Ishikawa (cell line): ENCODE measurements around the gene SERPINA10.

ENCODE experiments used
- EGR1 ChIP-seq: IDR thresholded peaks from 2 replicates; pipeline ENCODE4 v1.6.1; 2012
- USF1 ChIP-seq: IDR thresholded peaks from 2 replicates; pipeline ENCODE4 v1.6.1; 2012
- YY1 ChIP-seq: IDR thresholded peaks from 2 replicates; pipeline ENCODE4 v1.6.1; 2012; ENCODE audit warnings: low read depth
- TF ChIP-seq, protein P1 (sequence below): IDR thresholded peaks from 2 replicates; pipeline ENCODE4 v1.6.1; 2012

DNA sequence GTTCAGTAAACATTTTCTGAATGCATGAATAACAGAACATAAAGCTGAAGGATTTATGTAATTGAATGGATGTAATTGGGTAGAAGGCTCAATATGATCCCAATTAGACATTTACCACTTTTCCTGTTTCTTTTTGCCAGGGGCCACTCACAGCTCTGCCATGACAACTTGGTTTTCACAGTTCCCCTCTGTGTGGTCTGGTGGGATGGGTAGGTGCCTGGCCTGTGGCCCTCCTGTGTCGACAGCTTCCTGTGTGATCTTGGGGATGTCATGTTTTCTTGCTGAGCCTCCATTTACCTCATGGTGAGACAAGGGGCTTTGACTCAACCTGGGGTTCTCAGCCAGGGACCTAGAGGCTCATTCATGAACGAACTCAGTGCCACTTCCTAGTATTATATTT is 12.6 kb upstream of the SERPINA10 start:
- TF ChIP-seq, protein P1, sequence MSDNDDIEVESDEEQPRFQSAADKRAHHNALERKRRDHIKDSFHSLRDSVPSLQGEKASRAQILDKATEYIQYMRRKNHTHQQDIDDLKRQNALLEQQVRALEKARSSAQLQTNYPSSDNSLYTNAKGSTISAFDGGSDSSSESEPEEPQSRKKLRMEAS: no peak
- TF ChIP-seq YY1 (no peak), USF1 (no peak), EGR1 (no peak)
